Measurements from ENCODE around the gene EVI5.

EVI5 gene

DNA sequence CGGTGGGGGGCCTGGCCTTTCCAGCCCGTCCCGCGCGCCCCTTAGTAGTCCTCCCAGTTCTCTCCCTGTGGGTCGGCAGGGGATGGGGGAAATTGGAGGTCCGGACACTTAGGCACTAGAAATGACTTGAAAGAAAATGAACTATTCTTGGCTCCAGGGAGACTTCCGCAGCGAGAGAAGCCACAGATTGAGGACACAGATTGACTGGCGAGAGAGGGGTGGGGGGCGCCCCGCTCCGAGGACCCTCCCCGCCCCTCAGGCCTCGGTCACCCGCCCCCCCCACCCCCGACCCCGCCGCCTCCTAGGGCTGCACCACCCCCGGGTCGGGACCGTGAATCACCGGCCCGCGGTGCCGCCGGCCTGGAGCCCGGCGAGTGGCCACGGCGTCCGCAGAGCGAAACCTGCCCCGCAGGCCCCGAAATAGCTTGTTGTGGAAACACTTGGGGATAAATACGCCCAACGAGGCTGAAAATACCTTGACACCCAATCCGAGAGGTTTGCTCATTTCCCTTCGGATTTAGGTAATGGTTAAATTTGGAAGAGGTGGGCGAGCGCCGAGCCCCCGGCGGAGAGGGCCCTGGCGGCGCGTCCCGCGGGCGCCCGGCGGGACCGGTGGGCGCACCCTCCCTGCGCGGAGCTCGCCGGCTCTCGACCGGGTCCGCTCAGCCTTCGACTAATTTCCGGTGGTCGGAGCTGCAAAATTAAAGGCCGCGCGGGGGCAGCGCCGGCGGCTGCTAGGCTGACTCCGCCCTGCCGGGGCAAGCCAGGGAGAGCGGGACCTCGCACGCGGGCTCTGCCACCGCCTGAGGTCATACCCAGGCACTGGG, 298.4 kb downstream of the EVI5 start, which contains the start of gene GFI1:
GFI1 (minus strand) TSS at position 675 of the 827 bp plus-strand sequence. CDS start 3,438 bp downstream, outside the sequence.
- peak; percentile 27 to 69 for DNase-seq (ENCODE audit: low spot score in 2 of 2)
- H3K27me3 ChIP-seq (ENCODE audit: low read depth), result peaks cover 35% of the 10 kb centered on the region

DNA sequence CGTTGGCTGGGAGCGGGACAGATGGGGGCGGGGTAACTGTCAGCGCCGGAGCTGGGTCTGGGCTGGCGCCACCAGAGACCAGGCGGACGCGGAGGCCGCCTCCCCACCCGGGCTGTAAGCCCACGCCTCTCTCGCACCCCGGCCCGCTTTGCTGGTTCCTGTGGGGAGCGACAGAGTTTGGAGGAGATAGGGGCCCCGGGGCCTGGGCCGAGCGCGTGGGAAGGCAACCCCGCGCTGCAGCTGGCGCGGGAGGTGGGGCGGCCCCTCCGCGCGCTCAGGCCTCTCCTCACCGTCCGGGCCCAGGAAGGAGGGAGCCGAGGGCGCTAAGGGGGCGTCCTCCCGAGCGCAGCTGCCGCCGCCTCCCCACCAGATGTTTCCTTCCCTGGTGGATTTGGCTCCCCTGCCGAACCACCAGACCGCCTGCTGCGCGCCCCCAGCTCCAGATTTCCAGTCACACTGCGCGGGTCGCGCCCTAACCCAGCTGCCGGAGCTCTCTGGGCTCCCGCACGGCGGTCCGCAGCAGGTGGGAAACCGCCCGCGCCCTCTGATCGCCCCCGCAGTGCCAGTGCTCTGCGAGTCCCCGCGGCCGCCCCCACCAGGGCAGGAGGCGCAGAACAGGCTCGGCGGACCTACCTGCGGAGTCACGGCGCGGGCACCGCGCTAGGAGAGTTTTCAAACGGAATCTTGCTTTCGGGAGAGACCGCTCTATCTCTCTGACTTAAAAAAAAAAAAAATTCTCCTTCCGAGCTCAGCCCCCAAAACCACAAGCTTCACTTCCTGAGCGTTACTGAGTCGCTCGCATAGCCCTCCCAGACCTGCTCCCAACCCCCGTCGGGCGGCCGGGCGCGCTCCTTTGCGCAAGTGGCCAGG, 299.3 kb downstream of the EVI5 start:
- peak; percentile 39 to 81 for DNase-seq (ENCODE audit: low spot score in 2 of 2)
- Histone ChIP-seq H3K9me3 (no peaks in the 10 kb centered on the region), H3K4me3 (peak overlapping the region; percentile 50), H3K27me3 (ENCODE audit: low read depth) (peaks cover 35% of the 10 kb centered on the region), H3K4me1 (peaks cover 13% of the 10 kb centered on the region), H3K36me3 (replicated peaks) (no peaks in the 10 kb centered on the region)
- in situ Hi-C loops (cut with MboI; ENCODE audit: low sequenced_read_pairs), result no loop called here

More for the DNA sequence above, 298.4 kb downstream of the EVI5 start, which contains the start of gene GFI1:
- no peaks in the 10 kb centered on the region for H3K36me3 ChIP-seq (replicated peaks)
- no peaks in the 10 kb centered on the region for H3K9me3 ChIP-seq
- in situ Hi-C loops (cut with MboI; ENCODE audit: low sequenced_read_pairs), result no loop called here
- H3K4me1 ChIP-seq, result peaks cover 13% of the 10 kb centered on the region
- peak within 1 kb of the TSS; percentile 50 for H3K4me3 ChIP-seq

DNA sequence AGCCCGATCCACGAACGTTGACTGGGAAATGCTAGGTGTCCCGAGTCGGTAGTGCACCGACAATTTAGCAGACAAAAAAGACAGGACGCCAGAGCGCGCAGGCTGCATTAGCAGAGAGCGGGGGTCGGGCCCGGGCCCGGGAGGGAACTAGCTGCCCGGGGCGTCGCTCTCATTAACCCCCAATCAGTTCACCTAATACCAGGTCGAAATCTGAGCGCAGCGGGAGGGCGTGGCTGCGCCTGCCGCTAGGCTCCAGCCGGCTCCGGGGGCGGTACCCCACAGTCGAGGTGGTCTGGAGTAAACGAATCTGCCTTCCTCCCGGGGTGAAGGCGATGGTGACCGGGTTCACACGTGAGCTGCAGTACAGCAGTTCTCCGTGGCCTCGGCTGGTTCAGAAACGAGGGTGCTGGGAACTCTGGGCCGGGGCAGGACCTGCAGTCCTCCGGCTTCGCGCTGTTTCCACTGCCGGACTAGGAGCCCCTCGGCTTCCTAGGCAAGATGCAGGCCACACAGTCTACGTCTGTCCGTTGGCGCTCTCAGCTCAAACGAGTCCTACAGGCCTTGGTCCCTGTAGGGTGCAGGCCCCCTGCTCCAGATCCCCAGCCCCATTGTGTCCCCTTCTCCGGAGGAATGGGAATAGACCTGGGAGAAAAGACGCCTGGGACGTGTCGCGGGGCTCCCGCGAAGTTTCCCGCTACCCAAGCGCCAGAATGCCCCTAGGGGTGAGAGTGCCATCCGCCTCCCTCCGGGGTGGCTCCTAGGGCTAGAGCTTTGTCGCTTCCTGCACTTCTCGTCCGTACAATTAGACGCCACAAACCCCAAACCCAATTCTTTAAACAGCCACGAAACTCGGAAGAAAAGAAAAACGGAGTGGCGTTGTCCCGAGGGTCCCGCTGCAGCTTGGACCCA, 300.2 kb downstream of the EVI5 start:
- peak in 1 of 2 experiments; percentile 69 for DNase-seq (ENCODE audit: low spot score in 2 of 2)
- H3K4me1 ChIP-seq, result peaks cover 13% of the 10 kb centered on the region
- in situ Hi-C loops (cut with MboI; ENCODE audit: low sequenced_read_pairs), result no loop called here
- H3K36me3 ChIP-seq (replicated peaks), result no peaks in the 10 kb centered on the region
- no peaks in the 10 kb centered on the region for H3K9me3 ChIP-seq
- H3K27me3 ChIP-seq (ENCODE audit: low read depth), result peaks cover 35% of the 10 kb centered on the region
- peak overlapping the region; percentile 50 for H3K4me3 ChIP-seq

DNA sequence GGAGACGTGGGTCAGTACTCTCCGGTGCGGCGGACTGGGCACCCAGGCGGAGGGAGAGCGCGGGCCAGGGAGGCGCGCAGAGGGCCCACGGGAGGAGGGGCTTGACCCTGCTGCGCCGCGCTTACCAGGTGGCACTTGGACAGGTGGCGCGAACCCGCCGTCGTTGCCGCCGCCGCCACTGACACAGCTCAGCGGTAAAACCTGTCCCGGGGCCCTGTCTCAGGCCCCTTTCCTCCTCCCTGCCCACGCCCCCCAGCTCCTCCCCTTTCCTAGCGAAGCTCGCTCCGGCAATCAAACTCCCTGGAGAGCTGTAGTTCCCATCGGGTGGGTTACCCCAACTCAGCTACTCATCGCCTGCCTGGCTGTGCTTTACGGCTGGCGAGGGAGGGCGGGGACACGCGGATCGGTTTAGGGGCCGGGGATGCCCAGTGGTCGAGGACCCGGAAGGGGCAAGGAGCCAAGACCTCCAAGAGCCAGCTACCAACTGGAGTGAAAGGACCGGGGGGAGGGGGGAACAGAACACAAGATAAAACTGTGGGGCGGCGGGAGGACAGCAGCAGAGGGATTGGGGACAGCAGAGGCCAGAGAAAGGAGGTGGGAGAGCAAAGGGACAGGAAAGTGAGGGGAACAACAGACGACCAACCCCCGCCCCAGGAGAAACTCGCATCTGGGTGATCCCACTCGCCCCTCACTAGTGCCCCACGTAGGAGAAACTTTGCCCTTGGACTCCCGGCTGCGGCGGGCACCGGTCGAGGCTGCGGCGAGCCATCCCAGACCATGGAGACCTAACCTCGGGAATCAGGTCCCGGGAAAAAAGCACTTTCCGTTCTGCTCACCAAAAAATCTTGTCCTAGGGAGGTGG, 301.1 kb downstream of the EVI5 start:
- peak in 1 of 2 experiments; percentile 66 for DNase-seq (ENCODE audit: low spot score in 2 of 2)
- Histone ChIP-seq H3K4me3 (peak overlapping the region; percentile 50), H3K9me3 (no peaks in the 10 kb centered on the region), H3K27me3 (ENCODE audit: low read depth) (peaks cover 35% of the 10 kb centered on the region), H3K4me1 (peaks cover 13% of the 10 kb centered on the region), H3K36me3 (replicated peaks) (no peaks in the 10 kb centered on the region)
- in situ Hi-C loops (cut with MboI; ENCODE audit: low sequenced_read_pairs), result no loop called here

DNA sequence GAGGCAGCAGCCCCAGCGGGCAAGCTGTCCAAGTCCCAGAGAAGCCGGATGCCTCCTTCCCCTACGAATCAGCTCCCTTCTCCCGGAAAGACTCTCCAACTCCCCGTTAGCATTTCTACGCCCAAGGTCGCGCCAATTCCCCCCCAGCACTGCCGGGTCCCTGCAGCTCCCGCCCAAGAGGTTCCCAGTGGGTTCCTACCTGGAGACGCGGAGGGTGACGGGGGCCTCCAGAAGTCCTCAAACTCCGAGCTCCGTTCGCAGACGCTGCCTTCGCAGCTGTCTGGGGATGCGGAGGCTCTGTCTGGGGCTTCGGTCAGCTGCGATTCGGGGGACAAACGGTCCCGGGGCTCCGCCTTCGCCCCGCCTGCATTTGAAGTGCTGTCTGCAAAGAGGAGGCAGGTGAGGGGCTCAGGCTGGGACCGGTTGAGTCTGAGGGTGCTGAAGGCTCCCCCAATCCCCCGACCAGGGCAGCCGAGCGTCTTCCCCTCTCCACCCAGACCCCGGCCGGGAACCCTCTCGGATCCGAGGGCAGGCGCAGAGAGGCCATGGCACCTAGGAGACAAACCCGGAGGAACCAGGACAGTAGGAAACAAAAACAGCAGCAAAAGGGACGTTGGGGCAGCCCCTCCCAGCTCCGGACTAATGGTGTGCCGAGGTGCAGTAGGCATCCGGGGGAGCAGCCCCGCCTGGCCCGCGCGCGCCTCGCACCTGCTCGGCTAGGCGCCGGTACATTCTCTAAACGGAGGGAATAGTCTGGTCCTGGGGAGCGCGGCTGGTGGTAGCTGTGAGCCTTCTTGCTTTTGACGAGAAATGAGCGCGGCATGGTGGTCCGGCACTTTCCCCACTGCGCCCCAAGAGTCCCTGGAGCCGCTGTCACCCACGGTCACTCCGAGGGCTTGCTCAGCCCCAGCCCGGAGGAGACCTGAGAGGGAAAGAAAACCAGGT, 302.0 kb downstream of the EVI5 start:
- Histone ChIP-seq H3K9me3 (no peaks in the 10 kb centered on the region), H3K27me3 (ENCODE audit: low read depth) (peaks cover 28% of the 10 kb centered on the region), H3K36me3 (replicated peaks) (no peaks in the 10 kb centered on the region), H3K4me3 (peak overlapping the region; percentile 50), H3K4me1 (peaks cover 13% of the 10 kb centered on the region)
- peak in 1 of 2 experiments; percentile 22 for DNase-seq (ENCODE audit: low spot score in 2 of 2)
- in situ Hi-C loops (cut with MboI; ENCODE audit: low sequenced_read_pairs), result no loop called here

DNA sequence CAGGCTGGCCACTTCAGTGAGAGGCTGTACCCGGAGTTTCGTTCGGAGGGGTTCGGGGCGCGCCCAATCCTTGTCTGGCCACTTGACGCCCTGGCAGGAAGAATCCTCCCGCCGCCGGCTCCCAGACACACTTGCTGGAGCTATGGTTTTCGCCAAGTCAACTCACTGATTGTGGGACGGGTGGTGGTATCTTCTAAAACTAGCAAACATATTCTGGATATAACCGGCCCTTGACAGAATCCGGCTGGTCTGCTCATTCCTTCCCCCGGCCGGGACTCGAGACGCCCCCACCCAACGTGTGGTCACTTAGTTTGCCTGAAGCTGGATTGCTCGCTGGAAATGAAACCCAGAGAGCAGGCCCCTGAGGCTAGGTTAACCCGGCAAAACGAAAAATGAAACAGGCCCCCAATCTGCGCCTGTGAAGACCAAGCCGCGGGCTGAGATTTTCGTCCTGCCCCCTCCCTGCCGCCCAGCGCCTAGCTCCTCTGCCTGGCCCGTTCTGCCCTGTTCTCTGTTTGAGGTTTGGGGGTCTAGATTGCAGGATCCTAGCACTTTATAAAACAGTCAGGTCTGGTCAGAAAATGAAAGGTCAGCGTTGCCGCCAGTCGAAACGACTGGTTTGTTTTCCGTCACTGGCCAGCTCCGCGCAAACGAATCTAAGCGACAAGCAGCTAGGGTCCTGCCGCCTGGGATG, 302.8 kb downstream of the EVI5 start:
- in situ Hi-C loops (cut with MboI; ENCODE audit: low sequenced_read_pairs), result no loop called here
- Histone ChIP-seq H3K4me3 (peak overlapping the region; percentile 50), H3K36me3 (replicated peaks) (no peaks in the 10 kb centered on the region), H3K4me1 (peaks cover 13% of the 10 kb centered on the region), H3K27me3 (ENCODE audit: low read depth) (peaks cover 25% of the 10 kb centered on the region), H3K9me3 (no peaks in the 10 kb centered on the region)
- DNase-seq (ENCODE audit: low spot score in 2 of 2), result no peak

DNA sequence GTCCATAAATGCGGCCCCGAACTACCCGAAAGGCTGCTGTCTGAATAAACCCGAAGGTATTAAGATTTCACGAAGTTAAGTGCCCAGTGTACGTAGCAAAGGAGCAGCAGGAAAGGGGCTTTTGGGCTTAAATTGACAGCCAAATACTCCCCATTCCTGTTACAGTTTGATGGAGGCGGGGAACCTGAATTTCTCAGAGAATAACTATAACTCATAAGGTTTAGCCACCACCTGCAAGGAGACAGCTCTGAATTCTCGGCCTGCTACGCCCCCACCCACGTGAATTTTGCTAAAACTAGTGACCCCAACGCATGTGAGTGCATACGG, 303.3 kb downstream of the EVI5 start:
- Histone ChIP-seq H3K27me3 (ENCODE audit: low read depth) (peaks cover 25% of the 10 kb centered on the region), H3K9me3 (no peaks in the 10 kb centered on the region), H3K4me3 (no peak overlapping the region), H3K36me3 (replicated peaks) (no peaks in the 10 kb centered on the region), H3K4me1 (peaks cover 13% of the 10 kb centered on the region)
- in situ Hi-C loops (cut with MboI; ENCODE audit: low sequenced_read_pairs), result no loop called here
- no peak for DNase-seq (ENCODE audit: low spot score in 2 of 2)

DNA sequence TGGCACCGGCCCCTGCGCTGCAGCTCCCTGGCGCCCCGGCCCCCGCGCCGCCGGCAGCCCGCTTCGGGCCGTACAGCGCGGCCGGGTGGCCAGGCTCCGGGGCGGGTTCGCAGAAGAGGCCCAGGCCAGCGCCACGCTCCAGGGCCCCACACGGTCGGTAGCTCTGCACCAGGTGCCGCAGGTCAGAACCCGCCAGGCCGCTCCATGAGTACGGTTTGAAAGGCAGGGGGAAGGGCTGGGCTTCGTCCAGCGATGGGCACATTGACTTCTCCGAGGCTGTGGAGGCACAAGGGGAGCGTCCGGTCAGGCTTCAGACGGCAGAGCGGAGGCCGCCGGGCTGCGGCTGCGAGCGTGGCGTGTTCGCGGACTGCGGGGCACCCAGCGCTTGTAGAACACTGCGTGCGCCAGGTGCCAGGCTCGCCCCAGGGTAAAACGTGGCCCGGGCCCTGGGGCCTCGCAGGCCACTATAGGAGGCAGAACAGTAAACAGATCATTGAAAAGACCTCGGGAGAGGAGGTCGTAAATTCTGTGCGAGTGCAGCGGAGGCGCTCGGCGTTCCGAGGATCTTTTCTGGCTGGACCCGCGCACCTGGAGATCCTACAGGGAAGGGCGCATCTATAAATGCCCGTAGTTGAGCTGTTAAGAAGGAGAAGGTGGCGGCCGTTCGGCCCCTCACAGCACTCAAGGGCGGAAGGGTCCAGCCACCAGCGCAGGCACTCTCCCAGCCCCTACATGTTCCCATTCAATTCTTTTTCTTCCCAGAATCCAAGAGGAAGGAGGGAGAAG, 303.9 kb downstream of the EVI5 start:
- Histone ChIP-seq H3K4me1 (peaks cover 13% of the 10 kb centered on the region), H3K9me3 (no peaks in the 10 kb centered on the region), H3K4me3 (no peak overlapping the region), H3K36me3 (replicated peaks) (no peaks in the 10 kb centered on the region), H3K27me3 (ENCODE audit: low read depth) (peaks cover 25% of the 10 kb centered on the region)
- DNase-seq (ENCODE audit: low spot score in 2 of 2), result no peak
- in situ Hi-C loops (cut with MboI; ENCODE audit: low sequenced_read_pairs), result no loop called here

DNA sequence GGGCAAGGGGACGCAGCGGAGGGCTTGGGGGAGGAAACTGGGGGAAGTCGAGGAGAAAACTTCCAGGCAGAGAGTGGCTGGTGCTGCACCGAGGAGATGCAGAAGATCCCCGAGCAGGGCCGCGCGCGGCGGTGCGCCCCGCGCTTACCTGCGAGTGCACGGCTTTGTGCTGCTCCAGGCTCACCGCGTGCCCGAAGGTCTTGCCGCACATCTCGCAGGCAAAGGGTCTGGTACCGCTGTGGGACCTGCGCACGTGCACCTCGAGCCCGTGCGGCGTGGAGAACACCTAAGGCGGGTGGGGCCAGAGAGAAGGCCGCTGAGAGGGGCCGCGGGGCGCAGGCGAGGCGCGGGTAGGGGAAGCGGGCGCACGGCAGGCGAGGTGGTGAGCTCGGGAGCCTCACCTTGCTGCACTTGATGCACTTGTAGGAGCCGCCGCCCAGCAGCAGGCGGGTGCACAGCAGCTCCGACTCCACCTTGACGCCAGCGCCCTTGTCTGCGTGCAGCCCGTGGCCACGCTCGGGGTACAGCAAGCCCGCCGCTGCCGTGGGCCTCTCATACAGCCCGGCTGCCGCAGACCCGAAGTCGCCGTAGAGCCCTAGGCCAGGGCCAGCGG, 304.6 kb downstream of the EVI5 start:
- no peaks in the 10 kb centered on the region for H3K36me3 ChIP-seq (replicated peaks)
- H3K4me3 ChIP-seq, result no peak overlapping the region
- peaks cover 25% of the 10 kb centered on the region for H3K27me3 ChIP-seq (ENCODE audit: low read depth)
- DNase-seq (ENCODE audit: low spot score in 2 of 2), result no peak
- in situ Hi-C loops (cut with MboI; ENCODE audit: low sequenced_read_pairs), result no loop called here
- peaks cover 13% of the 10 kb centered on the region for H3K4me1 ChIP-seq
- no peaks in the 10 kb centered on the region for H3K9me3 ChIP-seq

DNA sequence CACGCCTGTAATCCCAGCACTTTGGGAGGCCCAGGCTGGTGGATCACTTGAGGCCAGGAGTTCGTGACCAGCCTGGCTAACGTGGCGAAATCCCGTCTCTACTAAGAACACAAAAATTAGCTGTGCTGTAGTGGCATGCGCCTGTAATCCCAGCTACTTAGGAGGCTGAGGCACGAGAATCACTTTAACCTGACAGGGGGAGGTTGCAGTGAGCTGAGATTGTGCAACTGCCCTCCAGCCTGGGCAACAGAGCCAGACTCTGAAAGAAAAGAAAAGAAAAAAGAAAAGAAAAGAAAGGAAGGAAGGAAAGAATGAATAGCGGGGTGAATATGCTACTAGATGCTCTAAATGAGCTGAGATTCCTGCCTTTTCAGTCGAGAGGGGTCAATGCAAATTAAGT, 305.3 kb downstream of the EVI5 start:
- in situ Hi-C loops (cut with MboI; ENCODE audit: low sequenced_read_pairs), result no loop called here
- Histone ChIP-seq H3K36me3 (replicated peaks) (no peaks in the 10 kb centered on the region), H3K4me1 (peaks cover 9% of the 10 kb centered on the region)

More for the DNA sequence above, 305.3 kb downstream of the EVI5 start:
- no peak overlapping the region for H3K4me3 ChIP-seq
- no peaks in the 10 kb centered on the region for H3K9me3 ChIP-seq
- no peak for DNase-seq (ENCODE audit: low spot score in 2 of 2)
- H3K27me3 ChIP-seq (ENCODE audit: low read depth), result peaks cover 25% of the 10 kb centered on the region
